ENCODE data around the gene TNS1. TPM values are rescaled to one million over a fixed set of nuclear protein-coding genes. Genes with fewer than 3 reads are reported as not detected.

The TNS1 gene
- total RNA-seq, 1 donor from 2014 or later: 828 TPM

GRCh38 chr2:217852555-217853211, 150.1 kb downstream of the TNS1 start:
- TF ChIP-seq CTCF (IDR thresholded peaks at IDR 0.05; ENCODE audit: borderline replicate concordance): no peak
- H3K27ac ChIP-seq (replicated peaks): peak overlapping the region; percentile 95
- no peaks in the 10 kb centered on the region for H3K27me3 ChIP-seq (ENCODE audit: low read depth)
- H3K36me3 ChIP-seq: peaks cover 76% of the 10 kb centered on the region
- intact Hi-C loops (cut with micrococcal nuclease): no loop called here
- H3K4me3 ChIP-seq: peak overlapping the region; percentile 37
- peaks cover 100% of the 10 kb centered on the region for H3K4me1 ChIP-seq
- DNase-seq: no peak
- no peaks in the 10 kb centered on the region for H3K9me3 ChIP-seq (replicated peaks)

DNA sequence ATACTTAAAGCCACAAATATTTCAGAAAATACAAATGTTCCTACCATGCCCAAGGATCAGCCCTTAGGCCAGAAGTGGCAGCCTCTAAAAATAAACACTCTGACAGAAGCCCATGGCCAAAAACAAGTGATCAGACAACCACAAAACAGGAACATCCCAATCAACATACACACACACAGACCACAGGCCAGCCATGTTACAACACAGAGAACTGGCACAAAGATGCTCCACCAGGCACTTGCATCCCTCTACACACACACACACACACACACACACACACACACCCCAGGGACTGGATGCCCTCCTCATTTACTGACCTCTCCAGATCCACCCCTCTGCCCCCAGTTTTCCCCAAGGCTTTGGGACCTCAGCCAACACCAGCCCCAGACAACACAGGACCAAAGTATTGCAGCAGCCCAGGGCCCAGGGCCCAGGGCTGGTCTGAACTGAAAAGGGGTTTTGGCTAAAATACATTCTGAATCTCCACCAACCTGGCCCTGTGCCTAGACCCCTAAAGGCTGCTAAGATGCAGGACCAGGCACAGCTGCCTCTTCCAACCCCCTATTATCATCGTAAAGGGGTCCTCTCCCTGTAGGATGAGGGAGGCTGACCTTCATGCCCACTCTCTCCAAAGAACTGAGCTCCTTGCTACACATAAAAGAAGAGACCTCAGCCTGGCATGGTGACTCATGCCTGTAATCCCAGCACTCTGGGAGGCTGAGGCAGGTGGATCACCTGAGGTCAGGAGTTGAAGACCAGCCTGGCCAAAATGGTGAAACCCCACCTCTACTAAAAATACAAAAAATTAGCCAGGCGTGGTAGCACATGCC, 151.4 kb downstream of the TNS1 start:
- TF ChIP-seq CTCF (IDR thresholded peaks at IDR 0.05; ENCODE audit: borderline replicate concordance): no peak
- no peaks in the 10 kb centered on the region for H3K9me3 ChIP-seq (replicated peaks)
- intact Hi-C loops (cut with micrococcal nuclease): no loop called here
- peaks cover 84% of the 10 kb centered on the region for H3K36me3 ChIP-seq
- H3K4me1 ChIP-seq: peaks cover 100% of the 10 kb centered on the region
- no peaks in the 10 kb centered on the region for H3K27me3 ChIP-seq (ENCODE audit: low read depth)
- H3K27ac ChIP-seq (replicated peaks): peak overlapping the region; percentile 95
- DNase-seq: no peak
- peak overlapping the region; percentile 46 for H3K4me3 ChIP-seq

GRCh38 chr2:217849154-217849975, 153.4 kb downstream of the TNS1 start:
- peaks cover 99% of the 10 kb centered on the region for H3K4me1 ChIP-seq
- H3K27me3 ChIP-seq (ENCODE audit: low read depth): no peaks in the 10 kb centered on the region
- H3K27ac ChIP-seq (replicated peaks): peak overlapping the region; percentile 95
- TF ChIP-seq CTCF (IDR thresholded peaks at IDR 0.05; ENCODE audit: borderline replicate concordance): no peak
- no peak for DNase-seq
- no peak overlapping the region for H3K4me3 ChIP-seq
- intact Hi-C loops (cut with micrococcal nuclease): no loop called here
- H3K36me3 ChIP-seq: peaks cover 84% of the 10 kb centered on the region
- H3K9me3 ChIP-seq (replicated peaks): peaks cover 15% of the 10 kb centered on the region

GRCh38 chr2:217848351-217848957, 154.3 kb downstream of the TNS1 start:
- Histone ChIP-seq H3K4me3 (no peak overlapping the region), H3K9me3 (replicated peaks) (peaks cover 15% of the 10 kb centered on the region), H3K4me1 (peaks cover 99% of the 10 kb centered on the region), H3K27me3 (ENCODE audit: low read depth) (no peaks in the 10 kb centered on the region), H3K27ac (replicated peaks) (peak overlapping the region; percentile 95), H3K36me3 (peaks cover 83% of the 10 kb centered on the region)
- no peak for TF ChIP-seq CTCF (IDR thresholded peaks at IDR 0.05; ENCODE audit: borderline replicate concordance)
- no peak for DNase-seq
- intact Hi-C loops (cut with micrococcal nuclease): no loop called here
